Colonic mucosa (tissue), 4 donors: Measurements from ENCODE around the gene C14orf180. TPM values are rescaled to one million over a fixed set of nuclear protein-coding genes. Genes with fewer than 3 reads are reported as not detected.

ENCODE experiments used
- DNase-seq: peaks from one replicate; pipeline ENCODE4 v3.0.0-alpha.2; 2020
- H3K27ac ChIP-seq: fragments of 200-600 bp; one replicate; pipeline ENCODE4 v1.8.0; 2021
- H3K27me3 ChIP-seq: fragments of 200-600 bp; one replicate; pipeline ENCODE4 v1.8.0; 2021
- H3K36me3 ChIP-seq: fragments of 200-600 bp; one replicate; pipeline ENCODE4 v1.8.0; 2021
- H3K4me1 ChIP-seq: fragments of 200-600 bp; one replicate; pipeline ENCODE4 v1.8.0; 2021; ENCODE audit warnings: mild to moderate bottlenecking
- H3K4me3 ChIP-seq: fragments of 200-600 bp; one replicate; pipeline ENCODE4 v1.8.0; 2021
- H3K9ac ChIP-seq, 2 donors: one replicate each; pipeline ENCODE4 v1.7.0; 2013; ENCODE audit warnings: control low read depth in 2 of 2, low read depth in 2 of 2, low read length in 2 of 2
- H3K9me3 ChIP-seq: fragments of 200-600 bp; one replicate; pipeline ENCODE4 v1.8.0; 2021
- CTCF ChIP-seq: fragments of 200-600 bp; IDR thresholded peaks from one replicate; pipeline ENCODE4 v1.8.0; 2022; ENCODE audit warnings: antibody characterized with exemption, mild to moderate bottlenecking
- intact Hi-C: fragments of 100-400 bp; cut with DNase I; formaldehyde crosslinking; loops from one replicate; pipeline ENCODE4 v1.14.1; 2022
- total RNA-seq, 2 donors: library from RNA; stranded (reverse); fragmentation: NEBNext Ultra II Directional in 1 of 2; extraction: Animal tissue kit (Norgen Biotek cat#: 25700) in 1 of 2; gene quantifications; one replicate each; pipeline ENCODE4 v1.2.1, GENCODE V29; 2021
- donor health status: healthy.
- donor health status: DM: no; HTN: no; CAD: no.
- donor health status: DM: no; HTN: no; CAD: no.

C14orf180 gene
- total RNA-seq, 2 donors from 2014 or later, result 0.13 TPM; not detected in 1

GRCh38 chr14:104588066-104588857 lies 8.7 kb downstream of the C14orf180 start:
- TF ChIP-seq CTCF, result no peak
- Histone ChIP-seq H3K27me3 (no peaks in the 10 kb centered on the region), H3K27ac (no peak overlapping the region), H3K4me1 (no peaks in the 10 kb centered on the region), H3K9ac (no peak overlapping the region), H3K4me3 (no peak overlapping the region), H3K9me3 (no peaks in the 10 kb centered on the region), H3K36me3 (no peaks in the 10 kb centered on the region)
- no peak for DNase-seq
- intact Hi-C loops, result no loop called here

GRCh38 chr14:104589338-104590195 lies 10.0 kb downstream of the C14orf180 start:
- H3K9me3 ChIP-seq, result no peaks in the 10 kb centered on the region
- H3K9ac ChIP-seq, result no peak overlapping the region
- H3K4me1 ChIP-seq, result no peaks in the 10 kb centered on the region
- no peak overlapping the region for H3K4me3 ChIP-seq
- no peaks in the 10 kb centered on the region for H3K27me3 ChIP-seq
- H3K27ac ChIP-seq, result no peak overlapping the region
- intact Hi-C loops, result no loop called here
- TF ChIP-seq CTCF, result no peak
- DNase-seq, result no peak
- H3K36me3 ChIP-seq, result no peaks in the 10 kb centered on the region

GRCh38 chr14:104590240-104590965 lies 10.8 kb downstream of the C14orf180 start:
- H3K27ac ChIP-seq, result no peak overlapping the region
- intact Hi-C loops, result no loop called here
- no peaks in the 10 kb centered on the region for H3K27me3 ChIP-seq
- no peak for DNase-seq
- H3K4me3 ChIP-seq, result no peak overlapping the region
- no peaks in the 10 kb centered on the region for H3K9me3 ChIP-seq
- no peaks in the 10 kb centered on the region for H3K4me1 ChIP-seq
- H3K9ac ChIP-seq, result no peak overlapping the region
- TF ChIP-seq CTCF, result no peak
- no peaks in the 10 kb centered on the region for H3K36me3 ChIP-seq

- Histone ChIP-seq H3K4me1 (no peaks in the 10 kb centered on the region), H3K27me3 (no peaks in the 10 kb centered on the region), H3K36me3 (no peaks in the 10 kb centered on the region), H3K9ac (no peak overlapping the region), H3K9me3 (no peaks in the 10 kb centered on the region), H3K27ac (no peak overlapping the region), H3K4me3 (no peak overlapping the region)
- no peak for DNase-seq
- no peak for TF ChIP-seq CTCF
- intact Hi-C loops, result no loop called here
These were observed 11.5 kb downstream of the C14orf180 start for GRCh38 chr14:104591031-104591430.
